Keratinocyte (primary cell): ENCODE measurements around the gene F2. TPM values are rescaled to one million over a fixed set of nuclear protein-coding genes. Genes with fewer than 3 reads are reported as not detected.

Experiments used
- DNase-seq: peaks from one replicate; pipeline ENCODE4 v3.0.0-alpha.2; 2011; ENCODE audit warnings: low read depth, missing footprints, low spot score
- FAIRE-seq: peaks from 2 replicates; lab custom pipeline; 2011; peaks lifted over from hg19 to GRCh38; lab: Jason Lieb, UNC
- H2AFZ ChIP-seq: 2 replicates; pipeline ENCODE4 v1.6.0; 2012; ENCODE audit warnings: low read length, control low read depth, inconsistent platforms; ENCODE audit not compliant: control insufficient read depth
- H3K27ac ChIP-seq: 2 replicates; pipeline ENCODE4 v1.5.1; 2011; ENCODE audit warnings: low read length; ENCODE audit not compliant: control insufficient read depth, insufficient read depth
- H3K27me3 ChIP-seq: 3 replicates; pipeline ENCODE4 v1.6.0; 2011; ENCODE audit warnings: low read length; ENCODE audit not compliant: control insufficient read depth, insufficient read depth; ENCODE audit errors: extremely low read depth
- H3K36me3 ChIP-seq, 2 experiments: 2 replicates in 1 of 2; 3 replicates in 1 of 2; pipeline ENCODE4 v1.5.1; 2011; ENCODE audit warnings: low read length in 2 of 2, mild to moderate bottlenecking in 1 of 2; ENCODE audit not compliant: control insufficient read depth in 2 of 2, insufficient read depth in 2 of 2; ENCODE audit errors: extremely low read depth in 1 of 2
- H3K4me1 ChIP-seq: 3 replicates; pipeline ENCODE4 v1.5.1; 2011; ENCODE audit warnings: low read length; ENCODE audit not compliant: control insufficient read depth, insufficient read depth; ENCODE audit errors: extremely low read depth
- H3K4me2 ChIP-seq: 3 replicates; pipeline ENCODE4 v1.6.0; 2011; ENCODE audit warnings: low read depth, low read length; ENCODE audit not compliant: control insufficient read depth, insufficient read depth; ENCODE audit errors: extremely low read depth
- H3K4me3 ChIP-seq, 3 experiments: fragments of 200-600 bp in 1 of 3; sonication (generic) in 1 of 3; 2 replicates in 2 of 3; 3 replicates in 1 of 3; pipeline ENCODE4 v1.5.1; 2011 to 2016; ENCODE audit warnings: low read length in 3 of 3, mild to moderate bottlenecking in 3 of 3, control low read depth in 2 of 3, inconsistent platforms in 1 of 3, low read depth in 1 of 3, mixed read lengths in 1 of 3, mixed run types in 1 of 3, moderate library complexity in 1 of 3; ENCODE audit not compliant: control insufficient read depth in 2 of 3, insufficient read depth in 2 of 3; ENCODE audit errors: extremely low read depth in 1 of 3
- H3K79me2 ChIP-seq: 2 replicates; pipeline ENCODE4 v1.6.0; 2012; ENCODE audit warnings: low read length; ENCODE audit not compliant: control insufficient read depth, insufficient read depth
- H3K9ac ChIP-seq: 3 replicates; pipeline ENCODE4 v1.6.0; 2011; ENCODE audit warnings: low read length; ENCODE audit not compliant: control insufficient read depth, insufficient read depth; ENCODE audit errors: extremely low read depth
- H3K9me1 ChIP-seq: 3 replicates; pipeline ENCODE4 v1.6.0; 2011; ENCODE audit warnings: low read length; ENCODE audit not compliant: control insufficient read depth, insufficient read depth; ENCODE audit errors: extremely low read depth
- H3K9me3 ChIP-seq: 2 replicates; pipeline ENCODE4 v1.5.1; 2012; ENCODE audit warnings: low read depth, low read length; ENCODE audit not compliant: control insufficient read depth
- H4K20me1 ChIP-seq: 3 replicates; pipeline ENCODE4 v1.6.0; 2011; ENCODE audit warnings: low read length; ENCODE audit not compliant: control insufficient read depth, insufficient read depth; ENCODE audit errors: extremely low read depth
- EZH2 ChIP-seq: IDR thresholded peaks from one replicate; pipeline ENCODE4 v1.6.1; 2012; ENCODE audit warnings: inconsistent platforms, mild to moderate bottlenecking, low read length, moderate library complexity
- dilution Hi-C: fragments of 300-500 bp; cut with MboI; formaldehyde crosslinking; loops from one replicate; pipeline ENCODE4 v1.7.0; 2020; ENCODE audit warnings: low sequenced_read_pairs; ENCODE audit not compliant: extremely low pct_ligation_motif_present
- polyA plus RNA-seq, 5 experiments: library from polyadenylated mRNA; depleted of rRNA in 3 of 5; stranded (reverse) in 3 of 5; stranded (forward) in 1 of 5; unstranded in 1 of 5; fragments of >200 nt; gene quantifications; 1 replicate in 1 of 5; 2 replicates in 3 of 5; 3 replicates in 1 of 5; pipeline versions ENCODE4 v1.2.1 to v1.2.3, GENCODE V29; 2011 to 2012; ENCODE audit warnings: missing spikeins in 2 of 5, low read depth in 1 of 5, low replicate concordance in 1 of 5
- TF ChIP-seq, protein P1 (sequence below), 3 experiments: IDR thresholded peaks in 1 of 3; conservative IDR thresholded peaks in 1 of 3; optimal IDR thresholded peaks in 1 of 3; 2 replicates in 2 of 3; 3 replicates in 1 of 3; pipeline versions ENCODE3 to v1.5.1; 2011; ENCODE audit warnings: low read length in 3 of 3, mild to moderate bottlenecking in 3 of 3, moderate library complexity in 2 of 3, control low read depth in 1 of 3, inconsistent platforms in 1 of 3; ENCODE audit not compliant: insufficient read depth in 2 of 3; ENCODE audit errors: extremely low read depth in 1 of 3

The F2 gene
- polyA plus RNA-seq, 1 donor (not counting 4 experiments of a cell fraction or from before 2014, with no cell fraction given) = not detected

DNA sequence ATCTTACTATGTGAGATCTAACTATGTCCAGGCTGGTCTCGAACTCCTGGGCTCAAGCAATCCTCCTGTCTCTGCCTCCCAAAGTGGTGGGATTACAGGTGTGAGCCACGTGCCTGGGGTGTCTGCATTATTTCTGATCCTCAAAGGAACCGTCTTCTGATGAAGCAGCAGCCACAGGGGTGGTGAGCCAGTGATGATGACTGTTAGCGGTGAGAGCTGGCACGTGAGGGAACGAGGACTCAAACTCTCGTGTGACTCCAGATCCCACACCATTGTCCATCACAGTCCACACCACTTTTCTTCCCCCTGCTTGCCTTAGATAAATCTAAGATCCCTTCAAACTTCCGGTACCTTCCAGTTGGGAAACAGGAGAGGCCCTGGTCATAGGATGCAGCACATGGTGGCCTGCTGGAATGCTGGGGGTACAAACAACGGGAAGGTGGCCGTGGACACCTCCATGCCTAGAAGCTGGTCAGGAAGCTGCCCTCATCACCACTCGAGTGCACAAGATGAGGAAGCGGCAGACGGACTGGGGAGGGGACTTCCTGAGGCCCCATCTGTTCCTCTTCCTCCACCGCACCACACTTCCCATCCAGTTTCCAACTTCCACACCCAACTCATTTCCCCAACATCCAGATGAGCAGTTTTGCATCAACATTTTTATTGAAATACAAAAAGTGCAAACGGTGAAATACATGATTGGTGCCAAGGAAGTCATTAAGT, 42.4 kb upstream of the F2 start:
- no peak for FAIRE-seq

DNA sequence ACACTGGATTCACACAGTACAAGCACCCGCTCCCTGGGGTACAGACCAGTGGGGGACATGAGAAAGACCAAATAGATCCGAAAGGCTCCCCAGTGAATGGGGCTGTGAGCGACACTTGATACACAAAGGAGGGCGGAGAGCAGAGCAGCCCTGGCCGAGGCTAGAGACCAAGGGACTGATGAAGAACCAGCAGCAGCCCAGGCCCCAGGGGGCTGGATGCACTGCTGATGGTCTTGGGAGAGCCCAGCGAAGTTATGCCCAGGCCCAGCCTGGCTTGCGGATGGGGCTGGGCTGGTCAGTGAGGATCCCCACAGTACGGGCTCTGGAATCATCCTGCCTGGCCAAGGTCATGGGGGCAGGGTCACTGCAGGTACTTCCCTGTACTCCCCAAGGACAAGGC, 41.8 kb upstream of the F2 start:
- no peak overlapping the region for H3K27ac ChIP-seq

More for the DNA sequence above, 42.4 kb upstream of the F2 start:
- Histone ChIP-seq H3K9me1 (no peaks in the 10 kb centered on the region), H4K20me1 (no peaks in the 10 kb centered on the region), H3K9me3 (no peaks in the 10 kb centered on the region), H3K36me3 (peaks cover 29 to 42% of the 10 kb centered on the region in 2 experiments), H3K4me1 (peaks cover 20% of the 10 kb centered on the region), H3K27me3 (no peaks in the 10 kb centered on the region), H3K4me2 (no peak overlapping the region), H2AFZ (no peak overlapping the region), H3K79me2 (no peaks in the 10 kb centered on the region), H3K9ac (no peak overlapping the region), H3K27ac (peak overlapping the region; percentile 79), H3K4me3 (no peak overlapping the region)
- dilution Hi-C loops = no loop called here
- no peak for DNase-seq
- TF ChIP-seq, protein P1, sequence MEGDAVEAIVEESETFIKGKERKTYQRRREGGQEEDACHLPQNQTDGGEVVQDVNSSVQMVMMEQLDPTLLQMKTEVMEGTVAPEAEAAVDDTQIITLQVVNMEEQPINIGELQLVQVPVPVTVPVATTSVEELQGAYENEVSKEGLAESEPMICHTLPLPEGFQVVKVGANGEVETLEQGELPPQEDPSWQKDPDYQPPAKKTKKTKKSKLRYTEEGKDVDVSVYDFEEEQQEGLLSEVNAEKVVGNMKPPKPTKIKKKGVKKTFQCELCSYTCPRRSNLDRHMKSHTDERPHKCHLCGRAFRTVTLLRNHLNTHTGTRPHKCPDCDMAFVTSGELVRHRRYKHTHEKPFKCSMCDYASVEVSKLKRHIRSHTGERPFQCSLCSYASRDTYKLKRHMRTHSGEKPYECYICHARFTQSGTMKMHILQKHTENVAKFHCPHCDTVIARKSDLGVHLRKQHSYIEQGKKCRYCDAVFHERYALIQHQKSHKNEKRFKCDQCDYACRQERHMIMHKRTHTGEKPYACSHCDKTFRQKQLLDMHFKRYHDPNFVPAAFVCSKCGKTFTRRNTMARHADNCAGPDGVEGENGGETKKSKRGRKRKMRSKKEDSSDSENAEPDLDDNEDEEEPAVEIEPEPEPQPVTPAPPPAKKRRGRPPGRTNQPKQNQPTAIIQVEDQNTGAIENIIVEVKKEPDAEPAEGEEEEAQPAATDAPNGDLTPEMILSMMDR (optimal IDR thresholded peaks at IDR 0.05 in 1 of 3, IDR thresholded peaks at IDR 0.05 in 1 of 3, conservative IDR thresholded peaks at IDR 0.05 in 1 of 3; ENCODE audit: extremely low read depth in 1 of 3, insufficient read depth in 2 of 3, low read length in 3 of 3) = no peak
- TF ChIP-seq EZH2 = no peak

More for the DNA sequence above, 41.8 kb upstream of the F2 start:
- no peak for TF ChIP-seq EZH2
- Histone ChIP-seq H2AFZ (no peak overlapping the region), H3K79me2 (no peaks in the 10 kb centered on the region), H4K20me1 (no peaks in the 10 kb centered on the region), H3K9me3 (no peaks in the 10 kb centered on the region), H3K27me3 (no peaks in the 10 kb centered on the region), H3K4me1 (peaks cover 20% of the 10 kb centered on the region), H3K4me2 (no peak overlapping the region), H3K9me1 (no peaks in the 10 kb centered on the region), H3K36me3 (peaks cover 33 to 42% of the 10 kb centered on the region in 2 experiments), H3K4me3 (no peak overlapping the region), H3K9ac (no peak overlapping the region)
- no peak for FAIRE-seq
- dilution Hi-C loops = no loop called here
- no peak for DNase-seq
